GM13977 (cell line): ENCODE results near the gene SMYD3.

Experiments used
- DNase-seq: peaks from one replicate; pipeline ENCODE4 v3.0.0; 2012; ENCODE audit warnings: low spot score
- CTCF ChIP-seq: IDR thresholded peaks from 2 replicates; pipeline ENCODE4 v1.5.1; 2012; ENCODE audit warnings: mild to moderate bottlenecking, control low read depth; ENCODE audit not compliant: insufficient read depth; ENCODE audit errors: extremely low read depth, missing control alignments
- in situ Hi-C: fragments of 300-500 bp; cut with MboI; formaldehyde crosslinking; loops from one replicate; pipeline ENCODE4 v1.12.0; 2022; ENCODE audit warnings: low sequenced_read_pairs, low pct_unique_long_range_greater_than_20kb, mixed read lengths, inconsistent platforms; ENCODE audit not compliant: unreplicated experiment

Gene SMYD3

GRCh38 chr1:245773344-245773743, 733.7 kb downstream of the SMYD3 start:
- DNase-seq = no peak
- in situ Hi-C loops = no loop called here
- no peak for TF ChIP-seq CTCF

GRCh38 chr1:245772739-245773138, 734.3 kb downstream of the SMYD3 start:
- TF ChIP-seq CTCF = no peak
- in situ Hi-C loops = no loop called here
- DNase-seq = no peak

- in situ Hi-C loops = no loop called here
- no peak for TF ChIP-seq CTCF
- no peak for DNase-seq
These were observed 734.8 kb downstream of the SMYD3 start for GRCh38 chr1:245772325-245772724.

- DNase-seq = no peak
- TF ChIP-seq CTCF = no peak
- in situ Hi-C loops = no loop called here
These were observed 735.4 kb downstream of the SMYD3 start for GRCh38 chr1:245771511-245772281.

GRCh38 chr1:245770156-245770555, 736.9 kb downstream of the SMYD3 start:
- in situ Hi-C loops = no loop called here
- no peak for DNase-seq
- no peak for TF ChIP-seq CTCF

GRCh38 chr1:245768596-245768995, 738.5 kb downstream of the SMYD3 start:
- no peak for TF ChIP-seq CTCF
- no peak for DNase-seq
- in situ Hi-C loops = no loop called here
